ENCODE results near the gene TIMM9.
A peak's percentile ranks its signal among the peaks of the same experiment; 100 is the strongest.

Gene TIMM9, protein sequence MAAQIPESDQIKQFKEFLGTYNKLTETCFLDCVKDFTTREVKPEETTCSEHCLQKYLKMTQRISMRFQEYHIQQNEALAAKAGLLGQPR

DNA sequence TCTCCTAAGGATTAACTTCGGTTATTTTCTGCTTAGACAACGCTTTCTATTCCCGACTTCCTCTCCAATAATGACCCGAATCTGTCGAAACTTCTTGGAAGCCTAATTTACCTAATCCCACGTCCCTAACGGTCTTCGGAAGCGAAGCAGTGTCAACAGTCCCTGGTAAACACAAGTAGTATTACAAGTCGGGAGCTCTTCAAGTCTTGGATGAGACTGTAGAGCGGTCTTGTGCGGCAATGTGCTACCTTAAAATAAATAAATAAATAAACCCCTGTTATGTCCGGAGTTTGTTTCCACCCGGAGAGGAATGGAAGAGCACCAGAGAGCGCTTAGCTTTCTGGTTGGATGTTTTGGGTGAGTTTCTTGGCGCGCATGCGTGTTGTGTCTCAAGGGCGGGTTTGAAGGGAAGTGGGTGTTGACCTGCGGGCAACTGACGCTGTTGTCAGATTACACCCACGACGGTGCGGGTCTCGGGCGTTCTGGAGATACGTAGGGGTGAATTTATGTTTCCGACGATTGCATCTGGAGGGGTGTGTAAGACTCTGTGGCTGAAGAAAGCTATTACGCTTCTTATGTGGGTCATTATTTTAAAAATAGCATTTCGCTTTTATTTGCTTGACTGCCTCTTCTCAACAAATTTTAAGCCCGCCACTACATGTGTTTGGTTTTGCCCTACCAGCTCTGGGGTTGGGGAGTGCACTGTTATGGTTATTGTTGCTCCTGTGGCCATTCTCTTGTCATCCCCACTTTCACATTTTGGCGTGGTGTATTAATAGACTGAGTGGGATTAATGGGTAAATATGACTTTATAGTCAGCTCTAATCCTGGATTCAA, at the start of gene TIMM9, which contains the start of gene KIAA0586:
TSS of gene TIMM9 (minus strand) at position 251 of the 837 bp plus-strand sequence. CDS start 15,586 bp downstream, outside the sequence.
TSS of gene KIAA0586 (plus strand) at position 439 of the 837 bp plus-strand sequence. CDS start 546 bp downstream, outside the sequence.
- peak within 1 kb of the TSS; percentile 94 for H3K27ac ChIP-seq
- TF ChIP-seq, protein P1, sequence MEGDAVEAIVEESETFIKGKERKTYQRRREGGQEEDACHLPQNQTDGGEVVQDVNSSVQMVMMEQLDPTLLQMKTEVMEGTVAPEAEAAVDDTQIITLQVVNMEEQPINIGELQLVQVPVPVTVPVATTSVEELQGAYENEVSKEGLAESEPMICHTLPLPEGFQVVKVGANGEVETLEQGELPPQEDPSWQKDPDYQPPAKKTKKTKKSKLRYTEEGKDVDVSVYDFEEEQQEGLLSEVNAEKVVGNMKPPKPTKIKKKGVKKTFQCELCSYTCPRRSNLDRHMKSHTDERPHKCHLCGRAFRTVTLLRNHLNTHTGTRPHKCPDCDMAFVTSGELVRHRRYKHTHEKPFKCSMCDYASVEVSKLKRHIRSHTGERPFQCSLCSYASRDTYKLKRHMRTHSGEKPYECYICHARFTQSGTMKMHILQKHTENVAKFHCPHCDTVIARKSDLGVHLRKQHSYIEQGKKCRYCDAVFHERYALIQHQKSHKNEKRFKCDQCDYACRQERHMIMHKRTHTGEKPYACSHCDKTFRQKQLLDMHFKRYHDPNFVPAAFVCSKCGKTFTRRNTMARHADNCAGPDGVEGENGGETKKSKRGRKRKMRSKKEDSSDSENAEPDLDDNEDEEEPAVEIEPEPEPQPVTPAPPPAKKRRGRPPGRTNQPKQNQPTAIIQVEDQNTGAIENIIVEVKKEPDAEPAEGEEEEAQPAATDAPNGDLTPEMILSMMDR (conservative IDR thresholded peaks at IDR 0.05): no peak

DNA sequence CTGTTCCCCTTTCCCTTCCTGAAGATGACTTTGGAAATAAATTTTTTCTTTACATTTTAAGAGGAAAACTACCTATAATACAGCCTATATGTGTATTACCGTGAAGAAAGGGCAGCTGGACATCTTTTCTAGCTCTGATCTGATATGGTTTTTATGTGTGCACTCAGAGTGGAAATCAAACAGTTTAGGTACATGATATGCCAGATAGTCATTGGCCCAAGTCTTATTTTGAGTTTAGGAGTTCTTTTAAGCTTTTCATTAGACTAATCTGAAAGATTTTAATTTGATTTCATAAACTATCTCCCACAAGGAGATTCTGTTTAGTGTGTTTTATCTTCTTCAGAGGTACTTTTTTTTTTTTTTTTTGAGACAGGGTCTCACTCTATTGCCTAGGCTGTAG, 49.0 kb upstream of the TIMM9 start:
- peak overlapping the region; percentile 69 for H3K27ac ChIP-seq
- TF ChIP-seq, protein P1 (conservative IDR thresholded peaks at IDR 0.05): no peak

DNA sequence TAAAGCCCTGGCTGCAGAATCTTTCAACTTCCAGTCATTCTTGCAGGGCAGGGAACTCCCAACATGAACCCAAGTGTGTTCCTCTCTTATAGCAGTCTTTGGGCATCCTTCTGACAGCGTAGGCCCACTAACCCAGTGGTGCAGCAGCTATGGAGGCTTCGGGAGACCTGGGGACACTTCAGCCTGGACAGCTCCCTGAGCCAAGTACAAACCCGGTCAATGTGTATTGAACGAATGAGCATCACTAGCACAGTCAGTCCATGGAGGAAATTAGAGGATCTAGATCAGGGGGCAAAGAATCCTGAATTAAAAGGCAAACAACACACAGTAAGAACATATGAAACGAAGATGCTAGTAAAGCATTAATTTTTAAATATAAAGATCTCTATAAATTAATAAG, 42.0 kb upstream of the TIMM9 start:
- no peak overlapping the region for H3K27ac ChIP-seq
- TF ChIP-seq, protein P1 (conservative IDR thresholded peaks at IDR 0.05): no peak

DNA sequence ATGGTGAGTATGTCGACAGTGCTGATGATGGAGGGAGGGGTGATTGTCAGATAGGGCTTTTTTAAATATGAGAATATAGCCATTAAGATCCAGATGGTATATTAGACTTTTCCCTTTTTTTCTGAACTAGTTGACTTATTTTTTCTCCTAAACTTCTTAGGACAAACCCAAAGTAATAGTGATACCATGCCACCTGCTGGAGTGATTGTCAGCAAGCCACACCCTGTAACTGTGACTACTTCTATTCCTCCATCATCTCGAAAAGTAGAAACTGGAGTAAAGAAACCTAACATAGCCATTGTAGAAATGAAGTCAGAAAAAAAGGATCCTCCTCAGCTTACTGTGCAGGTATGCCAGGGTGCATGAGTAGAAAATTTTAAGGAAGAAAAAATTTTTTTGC, 40.2 kb upstream of the TIMM9 start:
- TF ChIP-seq, protein P1 (conservative IDR thresholded peaks at IDR 0.05): no peak

DNA sequence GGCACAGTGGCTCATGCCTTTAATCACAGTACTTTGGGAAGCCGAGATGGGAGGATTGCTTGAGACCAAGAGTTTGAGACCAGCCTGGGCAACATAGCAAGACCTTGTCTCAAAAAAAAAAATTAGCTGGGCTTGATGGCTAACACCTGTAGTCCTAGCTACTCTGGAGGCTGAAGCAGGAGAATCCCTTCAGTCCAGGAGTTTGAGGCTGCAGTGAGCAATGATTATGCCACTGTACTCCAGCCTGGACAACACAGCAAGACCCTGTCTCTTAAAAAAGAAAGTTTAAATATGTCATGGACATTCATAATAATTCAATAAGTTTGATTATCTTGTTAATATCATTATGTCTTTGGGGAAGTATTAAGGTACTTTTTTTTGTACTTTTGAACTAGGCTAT, 39.1 kb upstream of the TIMM9 start:
- no peak overlapping the region for H3K27ac ChIP-seq
- TF ChIP-seq, protein P1 (conservative IDR thresholded peaks at IDR 0.05): no peak

More for the DNA sequence above, 40.2 kb upstream of the TIMM9 start:
- no peak overlapping the region for H3K27ac ChIP-seq

DNA sequence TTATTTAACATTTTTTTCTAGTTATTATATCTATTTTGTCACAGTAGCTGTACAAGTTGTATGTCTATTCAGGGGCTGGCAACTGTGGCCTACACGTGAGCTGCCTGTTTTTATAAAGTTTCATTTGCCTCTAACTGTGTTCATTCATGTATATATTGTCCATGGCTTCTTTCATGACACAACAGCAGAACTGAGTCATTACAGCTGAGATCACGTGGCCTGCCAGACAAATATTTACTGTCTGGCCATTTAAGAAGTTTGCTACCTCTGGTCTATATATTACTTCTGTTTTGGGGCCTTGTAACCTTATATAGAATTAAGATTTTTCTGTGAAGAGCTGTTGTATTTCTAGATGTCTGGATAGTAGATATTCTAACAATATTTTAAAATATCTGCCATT, 38.1 kb upstream of the TIMM9 start:
- TF ChIP-seq, protein P1 (conservative IDR thresholded peaks at IDR 0.05): no peak
- no peak overlapping the region for H3K27ac ChIP-seq

DNA sequence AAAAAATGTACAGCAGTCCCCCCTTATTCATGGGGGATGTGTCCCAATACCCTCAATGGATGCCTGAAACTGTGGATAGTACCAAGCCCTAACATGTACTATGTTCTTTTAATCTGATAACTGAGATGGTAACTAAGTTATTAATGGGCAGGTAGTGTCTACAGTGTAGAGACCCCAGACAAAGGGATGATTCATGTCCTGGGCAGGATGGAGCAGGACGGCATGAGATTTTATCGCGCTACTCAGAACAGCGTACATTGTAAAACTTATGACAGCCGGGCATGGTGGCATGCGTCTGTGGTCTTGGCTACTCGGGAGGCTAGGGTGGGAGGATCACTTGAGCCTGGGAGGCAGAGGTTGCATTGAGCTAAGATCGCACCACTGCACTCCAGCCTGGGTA, 37.3 kb upstream of the TIMM9 start:
- TF ChIP-seq, protein P1 (conservative IDR thresholded peaks at IDR 0.05): no peak
- no peak overlapping the region for H3K27ac ChIP-seq

All from VCaP (cell line).